Tibial nerve (tissue), 3 donors: Measurements from ENCODE around the gene GNG12.

ENCODE experiments used
- POLR2A ChIP-seq, 2 donors: fragments of 450-650 bp; IDR thresholded peaks; one replicate each; pipeline ENCODE4 v1.6.1; 2017; ENCODE audit warnings: antibody characterized with exemption in 2 of 2, mild to moderate bottlenecking in 2 of 2, moderate library complexity in 2 of 2
- TF ChIP-seq, protein P1 (sequence below), 5 experiments: fragments of 200-600 bp in 3 of 5; fragments of 450-650 bp in 2 of 5; sonication (generic) in 3 of 5; IDR thresholded peaks; one replicate each; pipeline ENCODE4 v1.5.1; 2016 to 2019; ENCODE audit warnings: antibody characterized with exemption in 5 of 5, mild to moderate bottlenecking in 3 of 5, moderate library complexity in 2 of 5

DNA sequence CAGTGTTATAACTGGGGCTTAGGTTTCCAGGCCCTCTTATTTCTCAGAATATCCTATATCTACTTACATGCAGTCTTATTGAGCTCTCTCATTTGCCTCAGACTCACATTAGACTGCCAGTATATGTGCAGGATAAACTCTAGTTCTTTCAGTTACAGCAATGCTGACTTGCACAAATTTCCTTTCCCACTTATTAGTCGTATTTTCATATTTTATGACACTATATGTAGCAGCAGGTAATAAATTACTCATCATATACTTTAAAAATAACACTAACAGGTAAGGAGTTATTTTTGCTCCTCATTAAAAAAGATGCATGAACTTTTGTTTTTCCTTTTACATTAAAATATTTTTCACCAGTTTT lies 82.6 kb downstream of the GNG12 start:
- TF ChIP-seq, protein P1, sequence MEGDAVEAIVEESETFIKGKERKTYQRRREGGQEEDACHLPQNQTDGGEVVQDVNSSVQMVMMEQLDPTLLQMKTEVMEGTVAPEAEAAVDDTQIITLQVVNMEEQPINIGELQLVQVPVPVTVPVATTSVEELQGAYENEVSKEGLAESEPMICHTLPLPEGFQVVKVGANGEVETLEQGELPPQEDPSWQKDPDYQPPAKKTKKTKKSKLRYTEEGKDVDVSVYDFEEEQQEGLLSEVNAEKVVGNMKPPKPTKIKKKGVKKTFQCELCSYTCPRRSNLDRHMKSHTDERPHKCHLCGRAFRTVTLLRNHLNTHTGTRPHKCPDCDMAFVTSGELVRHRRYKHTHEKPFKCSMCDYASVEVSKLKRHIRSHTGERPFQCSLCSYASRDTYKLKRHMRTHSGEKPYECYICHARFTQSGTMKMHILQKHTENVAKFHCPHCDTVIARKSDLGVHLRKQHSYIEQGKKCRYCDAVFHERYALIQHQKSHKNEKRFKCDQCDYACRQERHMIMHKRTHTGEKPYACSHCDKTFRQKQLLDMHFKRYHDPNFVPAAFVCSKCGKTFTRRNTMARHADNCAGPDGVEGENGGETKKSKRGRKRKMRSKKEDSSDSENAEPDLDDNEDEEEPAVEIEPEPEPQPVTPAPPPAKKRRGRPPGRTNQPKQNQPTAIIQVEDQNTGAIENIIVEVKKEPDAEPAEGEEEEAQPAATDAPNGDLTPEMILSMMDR (IDR thresholded peaks at IDR 0.05), result no peak
- no peak for TF ChIP-seq POLR2A (IDR thresholded peaks at IDR 0.05)
